NCI-H748 treated with DMSO at 0.1 percent for 48 hours (cell line): ENCODE data around the gene LRRTM1.

Source experiments
- DNase-seq: peaks from one replicate; lab custom pipeline; 2025; lab: John Stamatoyannopoulos, UW

LRRTM1 gene

GRCh38 chr2:80303909-80304837, at the start of gene LRRTM1:
LRRTM1 (minus strand) TSS chr2:80304752; CDS start chr2:80303819, 933 bp downstream.
- DNase-seq, result no peak

- DNase-seq, result no peak
Measured at GRCh38 chr2:80351231-80351630, 46.7 kb upstream of the LRRTM1 start.

- DNase-seq, result no peak
Measured at GRCh38 chr2:80348953-80349352, 44.4 kb upstream of the LRRTM1 start.

- no peak for DNase-seq
Measured at GRCh38 chr2:80348078-80348477, 43.5 kb upstream of the LRRTM1 start.

- DNase-seq, result no peak
Measured at GRCh38 chr2:80340022-80340421, 35.5 kb upstream of the LRRTM1 start.

- DNase-seq, result no peak
Measured at GRCh38 chr2:80338794-80339193, 34.2 kb upstream of the LRRTM1 start.

GRCh38 chr2:80335411-80335810, 30.9 kb upstream of the LRRTM1 start:
- no peak for DNase-seq

GRCh38 chr2:80333886-80334285, 29.3 kb upstream of the LRRTM1 start:
- DNase-seq, result no peak

GRCh38 chr2:80330527-80331450, 26.2 kb upstream of the LRRTM1 start:
- DNase-seq, result no peak

GRCh38 chr2:80329491-80329890, 24.9 kb upstream of the LRRTM1 start:
- DNase-seq, result no peak

- DNase-seq, result no peak
Measured at GRCh38 chr2:80328159-80328571, 23.6 kb upstream of the LRRTM1 start.

GRCh38 chr2:80326861-80327260, 22.3 kb upstream of the LRRTM1 start:
- DNase-seq, result no peak

GRCh38 chr2:80326214-80326613, 21.7 kb upstream of the LRRTM1 start:
- no peak for DNase-seq

GRCh38 chr2:80324525-80324924, 20.0 kb upstream of the LRRTM1 start:
- no peak for DNase-seq

- no peak for DNase-seq
Measured at GRCh38 chr2:80323610-80324009, 19.1 kb upstream of the LRRTM1 start.

GRCh38 chr2:80322958-80323357, 18.4 kb upstream of the LRRTM1 start:
- DNase-seq, result no peak

- DNase-seq, result no peak
Measured at GRCh38 chr2:80322311-80322920, 17.9 kb upstream of the LRRTM1 start.

GRCh38 chr2:80312282-80312839, 7.8 kb upstream of the LRRTM1 start:
- DNase-seq, result no peak

- no peak for DNase-seq
Measured at GRCh38 chr2:80311304-80311703, 6.8 kb upstream of the LRRTM1 start.

- DNase-seq, result no peak
Measured at GRCh38 chr2:80303006-80303908, 1.3 kb downstream of the LRRTM1 start.
